ENCODE results near the gene JDP2.
"Not testable (repeated sequence)": the region's sequence is repeated elsewhere in the genome, so short reads cannot be mapped to it uniquely, and the experiment has no call there.

Gene JDP2

DNA sequence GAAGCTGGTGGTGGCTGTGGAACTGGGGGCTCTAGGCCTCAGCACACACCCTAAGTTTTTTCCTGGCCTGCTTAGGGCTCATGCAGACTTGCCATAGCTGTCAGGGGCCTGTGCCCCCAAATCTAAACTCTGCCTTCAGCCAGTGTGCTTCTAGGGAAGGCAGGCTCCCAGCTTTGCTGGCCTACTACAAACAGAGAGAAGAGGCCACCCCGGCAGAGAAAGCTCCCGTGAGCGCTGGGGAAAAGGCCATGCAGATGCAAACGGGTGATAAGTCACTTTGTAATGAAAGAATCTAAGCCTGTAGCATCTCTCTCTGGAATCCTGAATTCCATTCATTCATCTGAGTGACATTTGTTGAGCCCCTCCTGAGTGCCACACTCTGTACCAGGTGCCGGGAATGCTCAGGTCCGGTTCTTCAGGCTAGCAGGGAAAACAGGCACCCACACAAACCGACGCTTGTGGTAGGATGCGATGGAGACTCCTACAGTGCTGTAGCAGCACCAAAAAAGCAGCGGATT is 29.9 kb downstream of the JDP2 start:
- DNase-seq: no peak

DNA sequence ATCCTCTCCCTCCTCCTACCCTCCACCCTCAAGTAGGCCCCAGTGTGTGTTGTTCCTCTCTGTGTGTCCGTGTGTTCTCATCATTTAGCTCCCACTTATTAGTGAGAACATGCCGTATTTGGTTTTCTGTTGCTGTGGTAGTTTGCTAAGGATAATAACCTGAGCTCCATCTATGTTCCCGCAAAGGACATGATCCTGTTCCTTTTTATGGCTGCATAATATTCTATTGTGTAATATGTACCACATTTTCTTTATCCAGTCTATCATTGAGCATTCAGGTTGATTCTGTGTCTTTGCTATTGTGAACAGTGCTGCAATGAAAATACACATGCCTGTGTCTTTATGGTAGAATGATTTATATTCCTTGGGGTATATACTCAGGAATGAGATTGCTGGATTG is 30.5 kb downstream of the JDP2 start:
- DNase-seq: no peak

- DNase-seq: no peak
Measured at GRCh38 chr14:75459099-75459741, 31.4 kb downstream of the JDP2 start.

GRCh38 chr14:75459791-75460190 is 32.0 kb downstream of the JDP2 start:
- no peak for DNase-seq

DNA sequence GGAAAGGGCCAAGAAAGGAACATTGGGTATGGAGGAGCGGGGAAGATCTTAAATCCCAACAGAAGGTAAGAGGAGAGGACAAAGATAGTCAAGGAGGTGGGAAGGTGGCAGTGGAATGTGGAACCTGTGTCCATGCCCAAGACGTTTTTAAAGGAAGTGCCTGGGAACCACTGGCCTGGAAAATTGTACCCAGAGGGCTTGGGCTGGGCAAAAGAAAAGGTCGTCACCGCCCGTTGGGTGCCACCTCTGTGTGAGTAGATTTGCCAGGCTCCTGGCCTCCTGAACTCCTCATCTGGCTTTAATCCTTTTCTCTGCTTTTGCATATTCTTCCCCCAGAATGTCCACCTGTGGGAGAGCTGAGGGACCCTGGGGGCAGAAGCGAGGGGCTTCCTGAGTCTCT is 32.6 kb downstream of the JDP2 start:
- DNase-seq: no peak

DNA sequence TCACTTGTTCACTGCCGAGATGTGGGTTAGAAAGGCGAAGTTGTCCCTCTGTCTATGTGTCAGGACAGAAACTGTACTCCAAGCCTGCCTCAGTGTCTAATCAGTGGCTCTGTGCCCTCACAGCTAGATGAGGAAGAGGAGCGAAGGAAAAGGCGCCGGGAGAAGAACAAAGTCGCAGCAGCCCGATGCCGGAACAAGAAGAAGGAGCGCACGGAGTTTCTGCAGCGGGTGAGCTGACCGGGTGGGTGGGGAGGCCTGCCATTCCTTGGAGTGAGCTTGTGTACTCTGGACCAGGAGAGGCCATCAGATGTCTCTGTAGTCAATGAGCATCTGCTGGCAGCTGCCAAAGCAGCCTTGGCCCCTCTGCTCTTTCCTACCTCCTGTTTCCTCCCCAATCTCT is 33.5 kb downstream of the JDP2 start:
- DNase-seq: no peak

DNA sequence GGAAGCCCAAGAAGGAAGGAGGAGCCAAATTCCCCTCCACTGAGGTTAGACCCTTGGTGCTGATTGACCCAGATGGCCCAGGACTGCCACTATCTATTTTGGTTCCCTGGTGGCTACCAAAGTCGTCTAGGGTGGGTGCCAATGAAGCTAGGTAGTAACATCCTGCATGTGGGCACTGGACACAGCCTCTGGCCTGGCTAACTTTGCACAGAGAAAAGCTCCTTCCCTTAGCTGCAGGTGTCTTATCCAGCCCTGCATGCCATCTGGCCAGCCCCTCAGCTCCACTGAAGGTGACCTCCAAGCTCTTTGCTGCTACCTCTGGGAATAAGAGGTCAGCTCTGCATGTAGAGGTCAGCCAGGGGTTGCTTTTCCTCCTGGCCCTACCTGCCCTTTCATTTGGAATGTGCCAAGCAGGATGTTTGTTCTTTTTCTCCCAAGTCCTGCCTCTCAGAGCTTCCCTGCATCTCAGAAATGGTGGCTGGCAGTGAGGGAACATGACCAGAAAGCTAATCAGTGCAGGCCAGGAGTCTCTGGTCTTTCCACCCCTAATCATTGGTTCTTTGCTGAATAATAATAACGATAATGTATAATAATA is 34.0 kb downstream of the JDP2 start:
- DNase-seq: no peak

- no peak for DNase-seq
Measured at GRCh38 chr14:75464626-75465025, 36.8 kb downstream of the JDP2 start.

DNA sequence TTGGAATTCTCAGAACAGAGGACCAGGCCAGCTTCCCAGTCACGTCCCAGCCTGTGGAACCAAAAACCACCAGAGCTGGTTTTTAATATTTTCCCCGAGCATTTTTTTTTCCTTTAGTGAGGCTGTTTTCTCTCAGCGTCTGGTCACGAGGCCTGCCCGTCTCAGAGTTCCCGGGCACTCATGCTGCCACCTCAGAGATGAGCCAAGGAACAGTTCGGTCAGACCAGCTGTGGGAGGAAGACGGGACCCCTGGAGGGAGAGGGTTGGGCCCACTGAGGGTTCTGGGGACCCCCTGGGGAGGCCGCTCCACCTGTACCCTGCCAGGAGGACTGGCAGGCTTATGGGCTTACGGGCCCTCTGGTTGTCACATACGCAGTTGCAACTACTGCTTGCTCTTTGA is 39.9 kb downstream of the JDP2 start:
- no peak for DNase-seq

DNA sequence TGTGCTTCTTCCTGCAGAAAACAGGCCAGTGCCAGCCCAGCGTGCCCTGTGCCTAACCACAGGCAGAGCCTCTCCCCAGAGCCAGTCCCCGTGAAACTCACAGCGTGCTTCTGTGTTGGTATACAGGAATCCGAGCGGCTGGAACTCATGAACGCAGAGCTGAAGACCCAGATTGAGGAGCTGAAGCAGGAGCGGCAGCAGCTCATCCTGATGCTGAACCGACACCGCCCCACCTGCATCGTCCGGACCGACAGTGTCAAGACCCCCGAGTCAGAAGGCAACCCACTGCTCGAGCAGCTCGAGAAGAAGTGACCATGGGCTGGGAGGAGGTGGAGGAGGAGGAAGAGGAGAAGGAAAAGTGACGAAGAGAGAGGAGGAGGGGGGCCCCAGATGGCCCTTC is 41.3 kb downstream of the JDP2 start:
- DNase-seq: no peak

GRCh38 chr14:75469606-75470237 is 41.9 kb downstream of the JDP2 start:
- DNase-seq: peak; percentile 80

DNA sequence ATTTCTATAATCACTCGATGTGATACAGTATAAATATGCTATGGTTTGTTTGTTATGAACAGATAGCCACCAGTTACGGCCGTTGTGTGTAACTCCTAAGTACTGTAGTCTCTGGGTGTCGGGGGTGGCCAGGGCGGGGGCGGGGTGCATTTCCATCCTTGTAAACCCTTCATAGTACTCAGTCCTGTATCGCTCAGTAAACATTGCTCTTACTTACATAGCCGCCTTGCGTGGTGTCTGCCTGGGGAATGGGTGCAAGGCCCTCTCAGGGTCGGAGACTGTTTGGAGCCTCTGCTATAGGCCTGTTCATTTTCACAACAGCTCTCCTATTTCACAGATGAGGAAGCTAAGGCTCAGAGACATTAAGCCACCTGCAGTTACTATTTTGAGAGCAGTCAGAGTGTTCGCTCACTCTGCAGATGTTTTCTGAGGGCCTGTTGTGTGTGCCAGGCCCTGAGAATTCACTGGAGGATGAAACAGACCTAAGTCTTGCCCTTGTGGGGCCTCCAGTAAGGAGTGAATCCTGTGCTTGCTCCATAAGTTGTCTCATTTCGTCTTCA is 42.5 kb downstream of the JDP2 start:
- peak; percentile 80 for DNase-seq

DNA sequence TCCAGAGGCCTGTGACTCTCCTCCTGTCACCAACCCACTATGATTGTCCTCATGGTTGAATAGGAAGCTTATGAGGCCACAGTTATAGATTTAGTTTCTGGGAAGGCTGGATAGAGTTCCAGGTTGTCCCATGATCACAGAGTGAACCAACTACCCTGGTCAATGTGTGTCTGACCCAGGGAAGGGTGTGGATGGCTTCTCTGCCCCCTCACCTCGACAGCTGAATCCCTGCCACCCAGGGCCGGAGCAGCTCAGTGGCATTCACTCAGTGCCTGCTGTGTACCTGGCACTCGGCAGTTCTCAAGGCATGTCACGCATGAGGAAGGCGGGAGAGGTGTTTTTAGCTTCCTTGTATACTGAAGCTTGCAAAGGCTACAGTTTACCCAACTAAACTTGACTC is 43.2 kb downstream of the JDP2 start:
- no peak for DNase-seq

DNA sequence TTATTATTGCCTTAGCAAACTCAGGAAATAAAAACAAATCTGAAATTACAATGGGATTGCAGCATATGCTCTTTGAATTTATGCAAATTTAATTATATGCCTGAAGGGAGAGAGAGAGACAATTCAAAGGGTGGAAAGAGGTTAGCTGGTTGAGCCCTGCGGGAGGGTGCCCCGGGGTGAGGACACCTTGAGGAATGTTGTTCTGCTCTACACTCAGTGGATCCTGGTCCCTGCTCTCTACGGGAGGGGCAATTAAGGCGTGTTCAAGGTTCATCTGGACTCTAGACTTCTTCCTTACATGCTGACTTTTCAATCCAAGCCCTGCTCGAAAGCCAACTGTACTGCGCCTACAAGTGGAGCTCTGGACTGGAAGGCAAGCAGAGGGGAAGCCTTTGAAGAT is 46.3 kb downstream of the JDP2 start:
- not testable (repeated sequence) for DNase-seq

GRCh38 chr14:75476274-75476995 is 48.6 kb downstream of the JDP2 start:
- DNase-seq: peak; percentile 50

DNA sequence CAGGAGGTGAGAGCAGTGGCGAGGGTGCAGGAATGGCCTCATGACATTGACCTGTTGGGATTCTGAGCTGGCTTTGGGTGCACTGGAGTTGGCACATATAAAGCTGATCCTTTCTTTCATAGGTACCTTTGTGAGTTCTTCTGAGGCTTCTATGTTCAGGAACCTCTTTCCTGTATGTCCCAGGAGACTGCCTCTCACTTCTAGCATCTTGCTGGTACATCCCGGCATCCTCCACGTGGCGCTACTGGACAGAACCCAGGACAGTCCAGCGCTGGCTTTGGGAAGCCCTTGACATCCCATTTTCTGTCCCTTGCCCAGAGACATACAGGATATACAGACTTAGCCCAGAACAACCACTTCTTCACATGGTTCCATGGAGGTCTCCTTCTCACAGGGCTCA is 50.1 kb downstream of the JDP2 start:
- no peak for DNase-seq

- DNase-seq: no peak
Measured at GRCh38 chr14:75479770-75480600, 52.2 kb downstream of the JDP2 start.

GRCh38 chr14:75482366-75482765 is 54.5 kb downstream of the JDP2 start:
- DNase-seq: no peak

- no peak for DNase-seq
Measured at GRCh38 chr14:75484711-75485429, 57.0 kb downstream of the JDP2 start.

DNA sequence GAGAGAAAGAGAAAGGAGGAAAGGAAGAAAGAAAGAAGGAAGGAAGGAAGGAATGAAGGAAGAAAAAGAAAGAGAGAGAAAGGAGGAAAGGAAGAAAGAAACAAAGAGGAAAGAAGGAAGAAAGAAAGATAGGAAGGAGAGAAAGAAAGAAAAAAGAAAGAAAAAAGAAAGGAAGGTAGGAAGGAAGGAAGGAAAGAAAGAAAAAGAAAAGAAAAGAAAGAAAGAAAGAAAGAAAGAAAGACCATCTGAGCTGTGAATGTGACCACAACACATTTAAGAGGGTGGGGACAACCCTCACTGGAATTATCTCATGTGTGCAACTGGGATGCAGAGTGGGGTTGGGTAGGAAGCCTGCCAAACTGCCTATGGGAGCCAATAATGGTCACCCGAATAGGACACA is 58.5 kb downstream of the JDP2 start:
- DNase-seq: no peak

GRCh38 chr14:75487155-75487671 is 59.4 kb downstream of the JDP2 start:
- DNase-seq: no peak

DNA sequence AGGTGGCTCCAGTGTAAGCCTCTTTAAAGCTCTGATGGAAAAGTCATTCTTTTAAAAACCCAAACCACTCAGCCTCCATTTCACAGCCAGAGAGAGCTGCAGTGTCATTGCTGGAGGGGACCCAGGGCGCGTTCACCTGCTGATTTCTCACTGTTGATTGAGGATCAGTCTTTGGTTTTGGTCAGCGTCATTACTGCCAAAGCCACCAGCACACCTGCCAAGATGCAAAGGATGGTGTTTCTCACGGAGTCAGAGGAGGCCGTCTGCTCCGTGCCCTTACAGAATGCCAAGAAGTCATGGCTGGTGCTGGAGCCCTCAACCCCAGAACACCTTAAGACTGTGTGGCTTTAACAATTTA is 61.6 kb downstream of the JDP2 start:
- DNase-seq: no peak
